ENCODE measurements around the gene TNS4.
"Not testable (repeated sequence)": the region's sequence is repeated elsewhere in the genome, so short reads cannot be mapped to it uniquely, and the experiment has no call there.

Gene TNS4

GRCh38 chr17:40547079-40547784 lies 45.8 kb upstream of the TNS4 start:
- H3K4me1 ChIP-seq (ENCODE audit: control insufficient read depth, low read depth, low read length), result no peaks in the 10 kb centered on the region
- no peak overlapping the region for H2BK15ac ChIP-seq (replicated peaks; ENCODE audit: low read depth)
- no peaks in the 10 kb centered on the region for H3K79me1 ChIP-seq (ENCODE audit: low read length)
- no peak overlapping the region for H3K18ac ChIP-seq (ENCODE audit: low read length)
- no peak overlapping the region for H2AK5ac ChIP-seq (ENCODE audit: low read length)
- no peak overlapping the region for H3K4ac ChIP-seq (ENCODE audit: low read depth, low read length)
- H2BK120ac ChIP-seq (ENCODE audit: low read depth, low read length), result no peak overlapping the region
- no peak overlapping the region for H3K56ac ChIP-seq (ENCODE audit: low read length)
- no peak overlapping the region for H3K27ac ChIP-seq (ENCODE audit: low read depth, low read length)
- H4K8ac ChIP-seq (ENCODE audit: low read depth, low read length), result no peak overlapping the region
- no peak overlapping the region for H3K4me3 ChIP-seq (ENCODE audit: low read length)
- H4K5ac ChIP-seq (ENCODE audit: low read length), result no peak overlapping the region
- H2BK5ac ChIP-seq (ENCODE audit: low read length), result no peak overlapping the region
- no peak overlapping the region for H3K4me2 ChIP-seq (ENCODE audit: low read length)
- no peak overlapping the region for H3K9ac ChIP-seq (ENCODE audit: low read length)
- no peaks in the 10 kb centered on the region for H3K79me2 ChIP-seq (ENCODE audit: control insufficient read depth, insufficient read depth, low read length)
- no peaks in the 10 kb centered on the region for H3K27me3 ChIP-seq (ENCODE audit: insufficient read depth, low read length, poor library complexity)
- H3K36me3 ChIP-seq (ENCODE audit: control insufficient read depth, insufficient read depth, low read length), result no peaks in the 10 kb centered on the region
- DNase-seq, result no peak
- H3K23ac ChIP-seq (ENCODE audit: low read length), result no peak overlapping the region
- no CpG with 5 or more reads among the region's 11 CpGs for WGBS (ENCODE audit: extremely low coverage, insufficient coverage, low lambda C conversion rate)

GRCh38 chr17:40546497-40546896 lies 45.1 kb upstream of the TNS4 start:
- no CpG with 5 or more reads among the region's 4 CpGs for WGBS (ENCODE audit: extremely low coverage, insufficient coverage, low lambda C conversion rate)
- not testable (repeated sequence) for H3K18ac ChIP-seq (ENCODE audit: low read length)

GRCh38 chr17:40545660-40546059 lies 44.2 kb upstream of the TNS4 start:
- H2AK5ac ChIP-seq (ENCODE audit: low read length), result no peak overlapping the region
- H4K8ac ChIP-seq (ENCODE audit: low read depth, low read length), result no peak overlapping the region
- no CpG with 5 or more reads among the region's 11 CpGs for WGBS (ENCODE audit: extremely low coverage, insufficient coverage, low lambda C conversion rate)
- no peak overlapping the region for H2BK15ac ChIP-seq (replicated peaks; ENCODE audit: low read depth)
- no peak overlapping the region for H3K18ac ChIP-seq (ENCODE audit: low read length)
- no peak overlapping the region for H2BK120ac ChIP-seq (ENCODE audit: low read depth, low read length)
- no peak overlapping the region for H3K9ac ChIP-seq (ENCODE audit: low read length)
- H2BK5ac ChIP-seq (ENCODE audit: low read length), result no peak overlapping the region
- no peak for DNase-seq
- H3K36me3 ChIP-seq (ENCODE audit: control insufficient read depth, insufficient read depth, low read length), result no peaks in the 10 kb centered on the region
- no peaks in the 10 kb centered on the region for H3K79me1 ChIP-seq (ENCODE audit: low read length)
- H3K27ac ChIP-seq (ENCODE audit: low read depth, low read length), result no peak overlapping the region
- H3K56ac ChIP-seq (ENCODE audit: low read length), result no peak overlapping the region
- H4K5ac ChIP-seq (ENCODE audit: low read length), result no peak overlapping the region
- no peaks in the 10 kb centered on the region for H3K27me3 ChIP-seq (ENCODE audit: insufficient read depth, low read length, poor library complexity)
- no peaks in the 10 kb centered on the region for H3K4me1 ChIP-seq (ENCODE audit: control insufficient read depth, low read depth, low read length)
- no peak overlapping the region for H3K23ac ChIP-seq (ENCODE audit: low read length)
- H3K4me3 ChIP-seq (ENCODE audit: low read length), result no peak overlapping the region
- H3K4ac ChIP-seq (ENCODE audit: low read depth, low read length), result no peak overlapping the region
- H3K79me2 ChIP-seq (ENCODE audit: control insufficient read depth, insufficient read depth, low read length), result no peaks in the 10 kb centered on the region
- no peak overlapping the region for H3K4me2 ChIP-seq (ENCODE audit: low read length)

More at GRCh38 chr17:40546497-40546896, 45.1 kb upstream of the TNS4 start:
- not testable (repeated sequence) for H3K9ac ChIP-seq (ENCODE audit: low read length); H3K4ac ChIP-seq (ENCODE audit: low read depth, low read length); H3K27ac ChIP-seq (ENCODE audit: low read depth, low read length); H2BK120ac ChIP-seq (ENCODE audit: low read depth, low read length); H3K4me2 ChIP-seq (ENCODE audit: low read length); H3K4me1 ChIP-seq (ENCODE audit: control insufficient read depth, low read depth, low read length); H2BK5ac ChIP-seq (ENCODE audit: low read length); H3K23ac ChIP-seq (ENCODE audit: low read length); DNase-seq; H3K79me1 ChIP-seq (ENCODE audit: low read length); H4K5ac ChIP-seq (ENCODE audit: low read length); H3K56ac ChIP-seq (ENCODE audit: low read length); H2BK15ac ChIP-seq (replicated peaks; ENCODE audit: low read depth); H3K27me3 ChIP-seq (ENCODE audit: insufficient read depth, low read length, poor library complexity); H3K79me2 ChIP-seq (ENCODE audit: control insufficient read depth, insufficient read depth, low read length); H4K8ac ChIP-seq (ENCODE audit: low read depth, low read length); H3K4me3 ChIP-seq (ENCODE audit: low read length); H2AK5ac ChIP-seq (ENCODE audit: low read length); H3K36me3 ChIP-seq (ENCODE audit: control insufficient read depth, insufficient read depth, low read length)

DNA sequence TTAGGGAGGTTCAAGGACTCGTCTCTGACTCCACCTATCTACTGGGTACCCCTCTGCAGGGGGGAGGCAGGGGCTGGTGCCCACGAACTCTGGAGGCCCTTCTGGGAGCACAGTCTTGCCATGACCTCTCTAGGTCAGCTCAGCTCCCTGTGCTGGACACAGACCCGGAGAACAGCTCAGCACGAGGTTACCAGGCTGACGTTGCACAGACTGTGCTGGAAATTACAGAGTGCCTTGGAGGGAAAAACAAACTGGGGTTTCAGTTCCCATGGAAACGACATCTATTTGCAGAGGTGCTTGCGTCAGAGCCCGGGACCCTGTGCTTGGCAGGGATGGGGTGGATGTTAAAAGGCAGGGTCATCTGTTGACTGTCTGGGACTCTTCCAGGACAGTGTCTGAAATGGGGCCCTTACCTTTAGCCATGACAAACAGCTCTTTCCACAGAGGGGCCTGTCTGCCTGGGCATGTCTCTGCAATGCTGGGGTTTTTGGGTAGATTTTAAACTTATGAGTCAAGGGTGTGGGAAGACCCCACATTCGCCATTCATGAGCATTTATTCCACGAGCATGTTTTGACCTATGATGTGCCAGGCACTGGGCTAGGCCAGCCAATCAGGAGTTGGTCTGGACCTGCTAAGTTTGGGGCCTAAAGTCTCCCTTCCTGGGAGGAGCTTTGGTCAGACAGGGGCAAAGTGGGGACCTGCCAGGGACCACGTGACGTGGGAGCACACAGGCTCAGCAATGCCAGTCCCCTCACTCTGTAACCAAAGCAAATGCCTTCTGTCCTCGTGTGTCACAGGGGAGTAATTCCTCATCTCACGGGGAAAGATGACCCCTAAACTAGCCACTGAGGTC lies 41.4 kb upstream of the TNS4 start:
- Histone ChIP-seq H3K4me2 (ENCODE audit: low read length) (no peak overlapping the region), H3K79me2 (ENCODE audit: control insufficient read depth, insufficient read depth, low read length) (no peaks in the 10 kb centered on the region), H3K9ac (ENCODE audit: low read length) (no peak overlapping the region), H3K79me1 (ENCODE audit: low read length) (no peaks in the 10 kb centered on the region), H4K8ac (ENCODE audit: low read depth, low read length) (no peak overlapping the region), H3K36me3 (ENCODE audit: control insufficient read depth, insufficient read depth, low read length) (no peaks in the 10 kb centered on the region), H3K56ac (ENCODE audit: low read length) (no peak overlapping the region), H4K5ac (ENCODE audit: low read length) (no peak overlapping the region), H3K27ac (ENCODE audit: low read depth, low read length) (no peak overlapping the region), H2AK5ac (ENCODE audit: low read length) (no peak overlapping the region), H3K4me1 (ENCODE audit: control insufficient read depth, low read depth, low read length) (peaks cover 12% of the 10 kb centered on the region), H2BK120ac (ENCODE audit: low read depth, low read length) (no peak overlapping the region), H3K4ac (ENCODE audit: low read depth, low read length) (no peak overlapping the region), H3K4me3 (ENCODE audit: low read length) (no peak overlapping the region), H3K23ac (ENCODE audit: low read length) (no peak overlapping the region), H3K18ac (ENCODE audit: low read length) (no peak overlapping the region), H2BK15ac (replicated peaks; ENCODE audit: low read depth) (no peak overlapping the region), H3K27me3 (ENCODE audit: insufficient read depth, low read length, poor library complexity) (no peaks in the 10 kb centered on the region), H2BK5ac (ENCODE audit: low read length) (no peak overlapping the region)
- no CpG with 5 or more reads among the region's 14 CpGs for WGBS (ENCODE audit: extremely low coverage, insufficient coverage, low lambda C conversion rate)
- DNase-seq, result no peak

GRCh38 chr17:40541873-40542557 lies 40.6 kb upstream of the TNS4 start:
- Histone ChIP-seq H2AK5ac (ENCODE audit: low read length) (no peak overlapping the region), H2BK15ac (replicated peaks; ENCODE audit: low read depth) (no peak overlapping the region), H3K4me1 (ENCODE audit: control insufficient read depth, low read depth, low read length) (peaks cover 12% of the 10 kb centered on the region), H4K5ac (ENCODE audit: low read length) (no peak overlapping the region), H3K18ac (ENCODE audit: low read length) (no peak overlapping the region), H3K36me3 (ENCODE audit: control insufficient read depth, insufficient read depth, low read length) (no peaks in the 10 kb centered on the region), H3K27me3 (ENCODE audit: insufficient read depth, low read length, poor library complexity) (no peaks in the 10 kb centered on the region), H3K4me2 (ENCODE audit: low read length) (no peak overlapping the region), H3K27ac (ENCODE audit: low read depth, low read length) (no peak overlapping the region), H4K8ac (ENCODE audit: low read depth, low read length) (no peak overlapping the region), H3K79me2 (ENCODE audit: control insufficient read depth, insufficient read depth, low read length) (no peaks in the 10 kb centered on the region), H3K4ac (ENCODE audit: low read depth, low read length) (no peak overlapping the region), H3K56ac (ENCODE audit: low read length) (no peak overlapping the region), H2BK120ac (ENCODE audit: low read depth, low read length) (no peak overlapping the region), H3K23ac (ENCODE audit: low read length) (no peak overlapping the region), H3K79me1 (ENCODE audit: low read length) (no peaks in the 10 kb centered on the region), H3K4me3 (ENCODE audit: low read length) (no peak overlapping the region), H3K9ac (ENCODE audit: low read length) (no peak overlapping the region), H2BK5ac (ENCODE audit: low read length) (no peak overlapping the region)
- no peak for DNase-seq
- no CpG with 5 or more reads among the region's 18 CpGs for WGBS (ENCODE audit: extremely low coverage, insufficient coverage, low lambda C conversion rate)
